ENCODE measurements around the gene NEIL1.
"Not testable (repeated sequence)": the region's sequence is repeated elsewhere in the genome, so short reads cannot be mapped to it uniquely, and the experiment has no call there.

The NEIL1 gene

GRCh38 chr15:75348034-75348561, 1.3 kb downstream of the NEIL1 start:
- Histone ChIP-seq H3K9me3 (ENCODE audit: insufficient read depth, low read length, severe bottlenecking) (peaks cover 11% of the 10 kb centered on the region), H2AFZ (ENCODE audit: low read depth, low read length) (no peak overlapping the region), H3K27me3 (ENCODE audit: insufficient read depth, low read length, poor library complexity) (no peaks in the 10 kb centered on the region), H3K9ac (ENCODE audit: low read depth, low read length) (no peak overlapping the region), H3K4me1 (ENCODE audit: insufficient read depth, low read length) (peaks cover 29% of the 10 kb centered on the region), H3K4me3 (ENCODE audit: low read depth in 1 of 2, low read length in 2 of 2) (no peak overlapping the region), H3K4me2 (ENCODE audit: insufficient read depth, low read length) (no peak overlapping the region), H4K20me1 (ENCODE audit: insufficient read depth, low read length) (no peaks in the 10 kb centered on the region), H3K27ac (ENCODE audit: low read length) (no peak overlapping the region), H3K36me3 (ENCODE audit: insufficient read depth, low read length) (peaks cover 5% of the 10 kb centered on the region; the same call in 1 of the 2 replicates), H3K79me2 (ENCODE audit: insufficient read depth, low read length) (no peaks in the 10 kb centered on the region)
- TF ChIP-seq CTCF (IDR thresholded peaks at IDR 0.05; ENCODE audit: borderline replicate concordance, extremely low read depth, low read length, poor library complexity, severe bottlenecking) (no peak), EZH2 (IDR thresholded peaks at IDR 0.05; ENCODE audit: borderline replicate concordance, low read depth, low read length, severe bottlenecking) (no peak)
- DNase-seq (no peak), ATAC-seq (ENCODE audit: insufficient read depth, low read depth) (no peak)

GRCh38 chr15:75348562-75349350, 1.9 kb downstream of the NEIL1 start:
- H3K79me2 ChIP-seq (ENCODE audit: insufficient read depth, low read length): no peaks in the 10 kb centered on the region
- DNase-seq (no peak), ATAC-seq (ENCODE audit: insufficient read depth, low read depth) (no peak)
- TF ChIP-seq CTCF (IDR thresholded peaks at IDR 0.05; ENCODE audit: borderline replicate concordance, extremely low read depth, low read length, poor library complexity, severe bottlenecking) (no peak), EZH2 (IDR thresholded peaks at IDR 0.05; ENCODE audit: borderline replicate concordance, low read depth, low read length, severe bottlenecking) (no peak)
- H4K20me1 ChIP-seq (ENCODE audit: insufficient read depth, low read length): no peaks in the 10 kb centered on the region
- no peak overlapping the region for H2AFZ ChIP-seq (ENCODE audit: low read depth, low read length)
- no peak overlapping the region for H3K4me2 ChIP-seq (ENCODE audit: insufficient read depth, low read length)
- H3K27me3 ChIP-seq (ENCODE audit: insufficient read depth, low read length, poor library complexity): no peaks in the 10 kb centered on the region
- H3K4me1 ChIP-seq (ENCODE audit: insufficient read depth, low read length): peaks cover 29% of the 10 kb centered on the region
- peak overlapping the region; percentile 77 for H3K27ac ChIP-seq (ENCODE audit: low read length)
- peaks cover 8% of the 10 kb centered on the region; the same call in 1 of the 2 replicates for H3K36me3 ChIP-seq (ENCODE audit: insufficient read depth, low read length)
- peak overlapping the region in 1 of 2 experiments; percentile 36; a peak in 2 of 4 replicates for H3K4me3 ChIP-seq (ENCODE audit: low read depth in 1 of 2, low read length in 2 of 2)
- H3K9me3 ChIP-seq (ENCODE audit: insufficient read depth, low read length, severe bottlenecking): peaks cover 11% of the 10 kb centered on the region
- H3K9ac ChIP-seq (ENCODE audit: low read depth, low read length): no peak overlapping the region

- H3K36me3 ChIP-seq (ENCODE audit: insufficient read depth, low read length): peaks cover 10% of the 10 kb centered on the region; the same call in 1 of the 2 replicates
- not testable (repeated sequence) for ATAC-seq (ENCODE audit: insufficient read depth, low read depth); H3K4me2 ChIP-seq (ENCODE audit: insufficient read depth, low read length); H4K20me1 ChIP-seq (ENCODE audit: insufficient read depth, low read length); H3K79me2 ChIP-seq (ENCODE audit: insufficient read depth, low read length); H3K27me3 ChIP-seq (ENCODE audit: insufficient read depth, low read length, poor library complexity); H3K9ac ChIP-seq (ENCODE audit: low read depth, low read length); H2AFZ ChIP-seq (ENCODE audit: low read depth, low read length); DNase-seq
- H3K27ac ChIP-seq (ENCODE audit: low read length): peak overlapping the region; percentile 77
- H3K4me3 ChIP-seq (ENCODE audit: low read depth in 1 of 2, low read length in 2 of 2): peak overlapping the region in 1 of 2 experiments; percentile 36; a peak in 1 of 4 replicates
- peaks cover 29% of the 10 kb centered on the region for H3K4me1 ChIP-seq (ENCODE audit: insufficient read depth, low read length)
- peaks cover 11% of the 10 kb centered on the region for H3K9me3 ChIP-seq (ENCODE audit: insufficient read depth, low read length, severe bottlenecking)
Observed at GRCh38 chr15:75349351-75349669, 2.5 kb downstream of the NEIL1 start.

- Histone ChIP-seq H3K9me3 (ENCODE audit: insufficient read depth, low read length, severe bottlenecking) (peaks cover 11% of the 10 kb centered on the region), H2AFZ (ENCODE audit: low read depth, low read length) (no peak overlapping the region), H3K4me3 (ENCODE audit: low read depth in 1 of 2, low read length in 2 of 2) (no peak overlapping the region; a peak in 1 of 4 replicates), H3K27ac (ENCODE audit: low read length) (peak overlapping the region; percentile 86), H3K36me3 (ENCODE audit: insufficient read depth, low read length) (peaks cover 10% of the 10 kb centered on the region; the same call in 1 of the 2 replicates), H3K4me1 (ENCODE audit: insufficient read depth, low read length) (peaks cover 29% of the 10 kb centered on the region), H4K20me1 (ENCODE audit: insufficient read depth, low read length) (no peaks in the 10 kb centered on the region), H3K9ac (ENCODE audit: low read depth, low read length) (peak overlapping the region; percentile 11; the same call in 1 of the 2 replicates), H3K27me3 (ENCODE audit: insufficient read depth, low read length, poor library complexity) (no peaks in the 10 kb centered on the region), H3K4me2 (ENCODE audit: insufficient read depth, low read length) (no peak overlapping the region), H3K79me2 (ENCODE audit: insufficient read depth, low read length) (no peaks in the 10 kb centered on the region)
- TF ChIP-seq CTCF (IDR thresholded peaks at IDR 0.05; ENCODE audit: borderline replicate concordance, extremely low read depth, low read length, poor library complexity, severe bottlenecking) (no peak), EZH2 (IDR thresholded peaks at IDR 0.05; ENCODE audit: borderline replicate concordance, low read depth, low read length, severe bottlenecking) (no peak)
- DNase-seq (peak; percentile 92), ATAC-seq (ENCODE audit: insufficient read depth, low read depth) (peak; percentile 92)
Observed at GRCh38 chr15:75349851-75350588, 3.2 kb downstream of the NEIL1 start.
